ENCODE results near the gene IMPDH2. TPM values are rescaled to one million over a fixed set of nuclear protein-coding genes. Genes with fewer than 3 reads are reported as not detected.

The IMPDH2 gene
- total RNA-seq, 2 experiments from 2014 or later, result 295 to 360 TPM

DNA sequence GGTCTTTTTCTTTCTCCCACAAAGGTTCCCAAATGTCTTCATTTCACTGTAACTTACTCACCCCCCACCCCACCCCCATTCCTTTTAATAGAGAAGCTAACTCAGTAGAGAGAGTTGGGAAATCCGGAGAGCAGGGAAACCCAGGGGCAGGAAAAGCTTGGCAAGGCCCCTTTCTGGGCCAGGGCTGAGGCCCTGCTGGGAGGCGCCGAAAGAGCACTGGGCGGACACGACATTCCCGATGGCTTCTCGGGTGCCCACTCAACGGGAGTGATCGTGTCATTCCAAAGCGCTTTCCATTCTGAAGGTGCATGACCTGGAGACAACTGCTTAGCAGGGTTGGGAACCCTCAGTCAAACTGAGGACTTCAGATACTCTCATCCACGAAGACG lies 9.3 kb downstream of the IMPDH2 start:
- Histone ChIP-seq H3K4me3 (ENCODE audit: low read depth, low read length, poor library complexity, severe bottlenecking) (peak overlapping the region; percentile 80), H3K4me1 (ENCODE audit: insufficient read depth, low read length, poor library complexity, severe bottlenecking) (peaks cover 44% of the 10 kb centered on the region), H3K79me2 (ENCODE audit: insufficient read depth, low read depth, low read length) (peaks cover 41% of the 10 kb centered on the region; the same call in 1 of the 2 replicates), H3K4me2 (ENCODE audit: low read length) (peak overlapping the region; percentile 90), H3K9me3 (ENCODE audit: low read length) (no peaks in the 10 kb centered on the region), H4K20me1 (ENCODE audit: insufficient read depth, low read length) (0 out of 2 replicates have a peak, but pooled peaks cover 4% of the 10 kb centered on the region), H3K36me3 (ENCODE audit: insufficient read depth, low read length) (peaks cover 47% of the 10 kb centered on the region), H2AFZ (ENCODE audit: low read length) (no peak overlapping the region), H3K9me2 (ENCODE audit: insufficient read depth, low read length) (no peaks in the 10 kb centered on the region), H3K27ac (ENCODE audit: low read depth, low read length, poor library complexity, severe bottlenecking) (peak overlapping the region; percentile 93)
- BruUV-seq (replicated peaks), result no TSS peak
- POLR2A ChIA-PET, result interaction anchor here (0.6 to 4.4 kb wide), 9 partner anchors 9 to 320 kb away, joined by 3 to 42 read pairs (median 4); partner anchors contain the start of genes IMPDH2, USP4 and WDR6
- CTCF ChIA-PET (ENCODE audit: unreplicated experiment), result no interaction called here
- TF ChIP-seq EZH2phosphoT487 (IDR thresholded peaks at IDR 0.05; ENCODE audit: borderline replicate concordance, low read depth, low read length), result no peak
- TF ChIP-seq, protein P1, sequence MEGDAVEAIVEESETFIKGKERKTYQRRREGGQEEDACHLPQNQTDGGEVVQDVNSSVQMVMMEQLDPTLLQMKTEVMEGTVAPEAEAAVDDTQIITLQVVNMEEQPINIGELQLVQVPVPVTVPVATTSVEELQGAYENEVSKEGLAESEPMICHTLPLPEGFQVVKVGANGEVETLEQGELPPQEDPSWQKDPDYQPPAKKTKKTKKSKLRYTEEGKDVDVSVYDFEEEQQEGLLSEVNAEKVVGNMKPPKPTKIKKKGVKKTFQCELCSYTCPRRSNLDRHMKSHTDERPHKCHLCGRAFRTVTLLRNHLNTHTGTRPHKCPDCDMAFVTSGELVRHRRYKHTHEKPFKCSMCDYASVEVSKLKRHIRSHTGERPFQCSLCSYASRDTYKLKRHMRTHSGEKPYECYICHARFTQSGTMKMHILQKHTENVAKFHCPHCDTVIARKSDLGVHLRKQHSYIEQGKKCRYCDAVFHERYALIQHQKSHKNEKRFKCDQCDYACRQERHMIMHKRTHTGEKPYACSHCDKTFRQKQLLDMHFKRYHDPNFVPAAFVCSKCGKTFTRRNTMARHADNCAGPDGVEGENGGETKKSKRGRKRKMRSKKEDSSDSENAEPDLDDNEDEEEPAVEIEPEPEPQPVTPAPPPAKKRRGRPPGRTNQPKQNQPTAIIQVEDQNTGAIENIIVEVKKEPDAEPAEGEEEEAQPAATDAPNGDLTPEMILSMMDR (conservative IDR thresholded peaks at IDR 0.05; ENCODE audit: low read length), result no peak
- no peak for DNase-seq (ENCODE audit: low spot score)
- intact Hi-C loops (cut with micrococcal nuclease; ENCODE audit: unreplicated experiment), result loop anchor here (2.0 to 5.0 kb wide), 3 partner anchors 31 to 782 kb away; partner anchors contain the start of genes APEH and INKA1

GRCh38 chr3:49018707-49019006 lies 10.5 kb downstream of the IMPDH2 start:
- Histone ChIP-seq H3K4me2 (ENCODE audit: low read length) (peak overlapping the region; percentile 90), H3K4me3 (ENCODE audit: low read depth, low read length, poor library complexity, severe bottlenecking) (peak overlapping the region; percentile 80), H3K9me2 (ENCODE audit: insufficient read depth, low read length) (no peaks in the 10 kb centered on the region), H3K27ac (ENCODE audit: low read depth, low read length, poor library complexity, severe bottlenecking) (peak overlapping the region; percentile 93), H3K79me2 (ENCODE audit: insufficient read depth, low read depth, low read length) (peaks cover 34% of the 10 kb centered on the region; the same call in 1 of the 2 replicates), H3K9me3 (ENCODE audit: low read length) (no peaks in the 10 kb centered on the region), H3K36me3 (ENCODE audit: insufficient read depth, low read length) (peaks cover 47% of the 10 kb centered on the region), H4K20me1 (ENCODE audit: insufficient read depth, low read length) (0 out of 2 replicates have a peak, but pooled peaks cover 4% of the 10 kb centered on the region), H3K4me1 (ENCODE audit: insufficient read depth, low read length, poor library complexity, severe bottlenecking) (peaks cover 31% of the 10 kb centered on the region), H2AFZ (ENCODE audit: low read length) (no peak overlapping the region; the same call in 1 of the 2 replicates)
- no peak for DNase-seq (ENCODE audit: low spot score)
- POLR2A ChIA-PET, result interaction anchor here (2.0 kb wide), 1 partner anchor 27 kb away, joined by 6 read pairs; no protein-coding TSS in a partner anchor
- CTCF ChIA-PET (ENCODE audit: unreplicated experiment), result no interaction called here
- intact Hi-C loops (cut with micrococcal nuclease; ENCODE audit: unreplicated experiment), result no loop called here
- TF ChIP-seq, protein P1 (conservative IDR thresholded peaks at IDR 0.05; ENCODE audit: low read length), result no peak
- TF ChIP-seq EZH2phosphoT487 (IDR thresholded peaks at IDR 0.05; ENCODE audit: borderline replicate concordance, low read depth, low read length), result no peak
- BruUV-seq (replicated peaks), result no TSS peak
